ENCODE measurements around the gene PRKN.

The PRKN gene

GRCh38 chr6:161817881-161818280 is 909.7 kb downstream of the PRKN start:
- DNase-seq (ENCODE audit: low spot score) (no peak), ATAC-seq (ENCODE audit: low read depth) (no peak)
- H3K36me3 ChIP-seq (ENCODE audit: low read depth): no peaks in the 10 kb centered on the region
- no peaks in the 10 kb centered on the region for H3K4me1 ChIP-seq (ENCODE audit: insufficient read depth, poor library complexity, severe bottlenecking)
- no peak overlapping the region for H3K27ac ChIP-seq (ENCODE audit: poor library complexity, severe bottlenecking)
- no peak overlapping the region for H3K4me3 ChIP-seq (ENCODE audit: severe bottlenecking)
- H3K27me3 ChIP-seq (ENCODE audit: insufficient read depth, poor library complexity, severe bottlenecking): no peaks in the 10 kb centered on the region
- no peaks in the 10 kb centered on the region for H3K9me3 ChIP-seq (ENCODE audit: severe bottlenecking)
- TF ChIP-seq CTCF (IDR thresholded peaks at IDR 0.05; ENCODE audit: poor library complexity, severe bottlenecking): no peak

GRCh38 chr6:161815965-161816364 is 911.6 kb downstream of the PRKN start:
- Histone ChIP-seq H3K9me3 (ENCODE audit: severe bottlenecking) (no peaks in the 10 kb centered on the region), H3K27me3 (ENCODE audit: insufficient read depth, poor library complexity, severe bottlenecking) (no peaks in the 10 kb centered on the region), H3K4me1 (ENCODE audit: insufficient read depth, poor library complexity, severe bottlenecking) (no peaks in the 10 kb centered on the region), H3K36me3 (ENCODE audit: low read depth) (no peaks in the 10 kb centered on the region), H3K27ac (ENCODE audit: poor library complexity, severe bottlenecking) (no peak overlapping the region), H3K4me3 (ENCODE audit: severe bottlenecking) (no peak overlapping the region)
- ATAC-seq (ENCODE audit: low read depth) (no peak), DNase-seq (ENCODE audit: low spot score) (no peak)
- no peak for TF ChIP-seq CTCF (IDR thresholded peaks at IDR 0.05; ENCODE audit: poor library complexity, severe bottlenecking)

- H3K36me3 ChIP-seq (ENCODE audit: low read depth): no peaks in the 10 kb centered on the region
- no peaks in the 10 kb centered on the region for H3K9me3 ChIP-seq (ENCODE audit: severe bottlenecking)
- no peak overlapping the region for H3K4me3 ChIP-seq (ENCODE audit: severe bottlenecking)
- H3K27me3 ChIP-seq (ENCODE audit: insufficient read depth, poor library complexity, severe bottlenecking): no peaks in the 10 kb centered on the region
- ATAC-seq (ENCODE audit: low read depth) (no peak), DNase-seq (ENCODE audit: low spot score) (no peak)
- no peaks in the 10 kb centered on the region for H3K4me1 ChIP-seq (ENCODE audit: insufficient read depth, poor library complexity, severe bottlenecking)
- no peak overlapping the region for H3K27ac ChIP-seq (ENCODE audit: poor library complexity, severe bottlenecking)
- no peak for TF ChIP-seq CTCF (IDR thresholded peaks at IDR 0.05; ENCODE audit: poor library complexity, severe bottlenecking)
Measured at GRCh38 chr6:161813156-161813555, 914.4 kb downstream of the PRKN start.

GRCh38 chr6:161809971-161810370 is 917.6 kb downstream of the PRKN start:
- no peaks in the 10 kb centered on the region for H3K9me3 ChIP-seq (ENCODE audit: severe bottlenecking)
- TF ChIP-seq CTCF (IDR thresholded peaks at IDR 0.05; ENCODE audit: poor library complexity, severe bottlenecking): no peak
- ATAC-seq (ENCODE audit: low read depth): no peak

GRCh38 chr6:161804838-161805237 is 922.7 kb downstream of the PRKN start:
- no peak overlapping the region for H3K27ac ChIP-seq (ENCODE audit: poor library complexity, severe bottlenecking)
- no peaks in the 10 kb centered on the region for H3K36me3 ChIP-seq (ENCODE audit: low read depth)
- no peak overlapping the region for H3K4me3 ChIP-seq (ENCODE audit: severe bottlenecking)
- DNase-seq (ENCODE audit: low spot score): no peak
- no peak for TF ChIP-seq CTCF (IDR thresholded peaks at IDR 0.05; ENCODE audit: poor library complexity, severe bottlenecking)
- no peaks in the 10 kb centered on the region for H3K4me1 ChIP-seq (ENCODE audit: insufficient read depth, poor library complexity, severe bottlenecking)
- no peaks in the 10 kb centered on the region for H3K9me3 ChIP-seq (ENCODE audit: severe bottlenecking)
- ATAC-seq (ENCODE audit: low read depth): no peak
- no peaks in the 10 kb centered on the region for H3K27me3 ChIP-seq (ENCODE audit: insufficient read depth, poor library complexity, severe bottlenecking)

More at GRCh38 chr6:161809971-161810370, 917.6 kb downstream of the PRKN start:
- H3K4me3 ChIP-seq (ENCODE audit: severe bottlenecking): no peak overlapping the region
- H3K4me1 ChIP-seq (ENCODE audit: insufficient read depth, poor library complexity, severe bottlenecking): no peaks in the 10 kb centered on the region
- no peak for DNase-seq (ENCODE audit: low spot score)
- no peaks in the 10 kb centered on the region for H3K36me3 ChIP-seq (ENCODE audit: low read depth)
- H3K27ac ChIP-seq (ENCODE audit: poor library complexity, severe bottlenecking): no peak overlapping the region
- H3K27me3 ChIP-seq (ENCODE audit: insufficient read depth, poor library complexity, severe bottlenecking): no peaks in the 10 kb centered on the region
